HuH-7 (cell line): ENCODE results near the gene SSTR5.
"Not testable (repeated sequence)": the region's sequence is repeated elsewhere in the genome, so short reads cannot be mapped to it uniquely, and the experiment has no call there.

ENCODE experiments used
- DNase-seq: peaks from one replicate; pipeline ENCODE4 v3.0.0; 2011; ENCODE audit warnings: low spot score

The SSTR5 gene

GRCh38 chr16:1072526-1073261 is at the start of gene SSTR5:
TSS of gene SSTR5 (plus strand) at chr16:1072747. CDS start at chr16:1078869, 6,122 bp downstream.
- DNase-seq, result no peak

DNA sequence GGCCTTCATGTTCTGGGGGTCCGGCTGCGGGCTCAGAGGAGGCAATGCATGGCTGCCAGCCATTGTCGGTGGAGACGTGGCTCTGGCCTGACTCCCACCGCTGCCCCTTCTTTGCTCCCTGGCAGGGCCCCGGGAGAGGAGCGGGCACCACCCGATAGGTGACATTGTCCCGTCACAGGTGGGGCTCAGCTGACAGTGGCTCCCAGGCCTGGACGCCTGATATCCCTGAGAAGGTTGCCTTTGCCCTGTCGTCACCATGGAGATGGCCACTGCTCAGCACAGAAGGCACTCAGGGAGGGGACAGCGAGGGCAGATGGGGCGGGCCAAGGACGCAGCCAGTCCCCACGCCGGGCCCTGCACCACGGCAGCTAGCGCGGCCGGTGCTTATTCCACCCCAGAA is 48.4 kb upstream of the SSTR5 start:
- no peak for DNase-seq

DNA sequence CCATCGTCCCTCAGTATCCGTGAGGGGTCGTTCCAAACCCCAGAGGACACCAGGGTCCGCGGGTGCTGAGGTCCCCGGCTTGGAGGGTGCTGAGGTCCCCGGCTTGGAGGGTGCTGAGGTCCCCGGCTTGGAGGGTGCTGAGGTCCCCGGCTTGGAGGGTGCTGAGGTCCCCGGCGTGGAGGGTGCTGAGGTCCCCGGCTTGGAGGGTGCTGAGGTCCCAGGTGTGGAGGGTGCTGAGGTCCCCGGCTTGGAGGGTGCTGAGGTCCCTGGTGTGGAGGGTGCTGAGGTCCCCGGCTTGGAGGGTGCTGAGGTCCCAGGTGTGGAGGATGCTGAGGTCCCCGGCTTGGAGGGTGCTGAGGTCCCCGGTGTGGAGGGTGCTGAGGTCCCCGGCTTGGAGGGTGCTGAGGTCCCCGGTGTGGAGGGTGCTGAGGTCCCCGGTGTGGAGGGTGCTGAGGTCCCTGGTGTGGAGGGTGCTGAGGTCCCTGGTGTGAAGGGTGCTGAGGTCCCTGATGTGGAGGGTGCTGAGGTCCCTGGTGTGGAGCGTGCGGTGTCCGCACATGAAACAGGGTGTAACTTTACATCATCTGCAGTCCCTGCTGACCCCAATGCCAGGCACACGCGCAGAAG is 47.3 kb upstream of the SSTR5 start:
- DNase-seq, result not testable (repeated sequence)

DNA sequence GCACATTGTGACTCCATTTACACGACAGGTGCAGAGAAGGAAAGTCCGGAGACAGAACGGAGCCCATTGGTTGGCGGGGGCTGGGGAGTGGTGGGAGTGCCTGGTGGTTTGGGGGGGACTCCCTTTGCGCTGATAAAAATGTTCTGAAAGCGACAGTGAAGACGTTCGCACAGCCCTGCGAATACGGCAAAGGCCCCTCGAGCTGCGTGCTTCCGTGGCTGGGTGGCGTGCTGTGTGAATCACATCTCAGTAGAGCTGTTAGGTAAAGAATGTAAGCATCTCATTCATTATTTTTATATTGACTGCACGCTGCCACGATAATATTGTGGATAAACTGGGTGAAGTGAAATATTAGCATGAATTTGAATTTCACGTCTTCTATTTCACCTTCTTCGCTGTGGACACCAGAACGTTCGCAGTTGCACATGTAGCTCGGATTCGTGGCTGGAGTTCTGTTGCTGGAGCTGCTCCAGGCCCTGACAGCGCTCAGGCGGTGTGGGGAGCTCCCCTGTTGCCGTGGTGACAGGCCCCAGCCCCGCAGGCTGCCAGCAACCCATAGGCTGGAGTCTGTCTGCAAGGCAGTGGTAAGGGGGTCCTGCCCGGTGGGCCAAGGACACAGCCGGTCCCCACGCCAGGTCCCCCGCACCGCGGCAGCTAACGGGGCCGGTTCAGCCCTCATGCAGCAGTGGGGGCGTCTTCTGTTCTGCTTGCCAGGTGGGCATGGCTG is 46.3 kb upstream of the SSTR5 start:
- DNase-seq, result no peak

- DNase-seq, result no peak
Observed at GRCh38 chr16:1026784-1027500, 45.6 kb upstream of the SSTR5 start.

DNA sequence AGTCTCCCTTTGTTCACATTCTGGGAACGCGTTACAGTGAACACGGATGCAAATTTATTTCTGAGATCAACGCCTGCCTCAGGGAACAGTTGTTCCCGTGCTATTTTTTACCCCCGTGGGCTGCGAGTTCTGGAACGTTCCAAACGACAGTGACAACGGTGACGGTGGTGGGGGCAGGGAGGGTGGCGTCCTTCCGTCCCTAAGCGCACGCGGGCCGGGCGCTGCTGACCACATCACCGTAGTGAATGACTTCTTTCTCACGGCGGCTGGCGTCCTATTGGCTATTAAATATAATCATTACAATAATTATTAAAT is 45.1 kb upstream of the SSTR5 start:
- no peak for DNase-seq

GRCh38 chr16:1028056-1028455 is 44.5 kb upstream of the SSTR5 start:
- DNase-seq, result no peak

- DNase-seq, result no peak
Observed at GRCh38 chr16:1028524-1029258, 43.9 kb upstream of the SSTR5 start.

- no peak for DNase-seq
Observed at GRCh38 chr16:1029259-1029545, 43.3 kb upstream of the SSTR5 start.

DNA sequence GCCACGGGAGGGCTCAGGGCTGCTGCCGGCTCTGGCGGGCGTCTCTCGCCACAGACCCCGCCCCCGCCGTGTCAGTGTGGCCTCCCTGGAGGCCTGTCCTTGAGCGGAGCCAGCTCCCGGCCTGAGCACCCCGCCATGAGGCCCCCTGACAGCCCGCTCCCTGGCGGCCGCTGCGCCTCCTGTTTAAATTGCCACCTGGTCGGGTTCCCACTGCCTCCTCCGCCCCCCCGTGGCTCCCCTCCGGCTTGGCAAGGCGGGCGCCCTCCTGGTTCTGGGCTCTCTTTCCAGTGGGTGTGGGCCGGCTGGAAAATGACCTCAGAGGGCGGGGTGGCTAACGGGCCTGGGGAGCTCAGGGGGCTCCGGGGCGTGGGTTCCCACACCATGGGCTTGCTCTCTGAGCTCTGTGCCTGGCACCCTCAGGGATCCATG is 42.1 kb upstream of the SSTR5 start:
- DNase-seq, result no peak

GRCh38 chr16:1031666-1032065 is 40.9 kb upstream of the SSTR5 start:
- DNase-seq, result no peak

GRCh38 chr16:1032607-1033006 is 39.9 kb upstream of the SSTR5 start:
- no peak for DNase-seq

DNA sequence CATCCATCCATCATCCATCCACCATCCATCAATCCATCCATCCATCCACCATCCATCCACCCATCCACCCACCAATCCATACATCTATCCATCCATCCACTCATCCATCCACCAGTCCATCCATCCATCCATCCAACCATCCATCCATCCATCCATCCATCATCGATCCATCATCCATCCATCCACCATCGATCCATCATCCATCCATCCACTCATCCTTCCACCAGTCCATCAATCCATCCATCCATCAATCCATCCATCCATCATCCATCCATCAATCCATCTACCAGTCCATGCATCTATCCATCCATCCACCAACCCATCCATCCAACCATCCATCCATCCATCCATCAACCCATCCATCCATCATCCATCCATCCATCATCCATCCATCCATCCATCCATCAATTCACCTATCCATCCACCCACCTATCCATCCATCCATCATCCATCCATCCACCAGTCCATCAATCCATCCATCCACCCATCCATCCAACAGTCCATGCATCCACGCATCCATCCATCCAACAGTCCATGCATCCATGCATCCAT is 39.3 kb upstream of the SSTR5 start:
- no peak for DNase-seq

GRCh38 chr16:1034230-1035065 is 38.1 kb upstream of the SSTR5 start:
- DNase-seq, result no peak

- no peak for DNase-seq
Observed at GRCh38 chr16:1035066-1035415, 37.5 kb upstream of the SSTR5 start.

- no peak for DNase-seq
Observed at GRCh38 chr16:1036166-1036565, 36.4 kb upstream of the SSTR5 start.

DNA sequence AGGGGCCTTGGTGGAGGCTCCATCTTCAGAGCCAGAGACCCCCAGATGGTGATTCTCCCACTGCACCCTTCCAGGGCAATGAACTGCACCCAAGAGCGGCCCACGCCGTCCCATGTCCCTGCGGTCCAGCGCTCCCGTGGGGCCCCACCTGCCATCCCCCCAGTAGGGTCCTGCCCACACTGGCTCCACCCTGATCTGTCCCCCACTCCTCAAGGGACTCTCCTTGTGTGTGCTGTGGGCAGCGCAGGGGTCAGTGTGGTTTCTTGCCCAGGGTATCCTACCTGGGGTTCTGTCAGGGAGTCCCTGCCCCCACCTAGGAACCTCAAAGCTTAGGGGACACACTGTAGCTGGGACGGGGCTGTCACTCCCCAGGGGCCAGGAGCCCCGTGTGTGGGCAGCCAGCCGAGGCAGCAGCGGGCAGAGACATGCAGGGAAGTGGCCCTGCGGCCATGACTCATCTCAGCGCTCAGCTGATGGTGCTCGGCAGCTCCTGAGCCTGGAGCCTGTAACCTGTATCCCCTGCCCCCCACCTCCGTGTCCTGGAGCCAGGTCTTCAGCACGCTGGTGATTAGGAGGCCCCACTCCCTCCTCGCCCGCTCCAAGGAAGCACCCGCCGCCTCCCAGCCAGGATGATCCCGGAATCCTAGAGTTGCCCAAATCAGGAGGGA is 35.7 kb upstream of the SSTR5 start:
- no peak for DNase-seq

DNA sequence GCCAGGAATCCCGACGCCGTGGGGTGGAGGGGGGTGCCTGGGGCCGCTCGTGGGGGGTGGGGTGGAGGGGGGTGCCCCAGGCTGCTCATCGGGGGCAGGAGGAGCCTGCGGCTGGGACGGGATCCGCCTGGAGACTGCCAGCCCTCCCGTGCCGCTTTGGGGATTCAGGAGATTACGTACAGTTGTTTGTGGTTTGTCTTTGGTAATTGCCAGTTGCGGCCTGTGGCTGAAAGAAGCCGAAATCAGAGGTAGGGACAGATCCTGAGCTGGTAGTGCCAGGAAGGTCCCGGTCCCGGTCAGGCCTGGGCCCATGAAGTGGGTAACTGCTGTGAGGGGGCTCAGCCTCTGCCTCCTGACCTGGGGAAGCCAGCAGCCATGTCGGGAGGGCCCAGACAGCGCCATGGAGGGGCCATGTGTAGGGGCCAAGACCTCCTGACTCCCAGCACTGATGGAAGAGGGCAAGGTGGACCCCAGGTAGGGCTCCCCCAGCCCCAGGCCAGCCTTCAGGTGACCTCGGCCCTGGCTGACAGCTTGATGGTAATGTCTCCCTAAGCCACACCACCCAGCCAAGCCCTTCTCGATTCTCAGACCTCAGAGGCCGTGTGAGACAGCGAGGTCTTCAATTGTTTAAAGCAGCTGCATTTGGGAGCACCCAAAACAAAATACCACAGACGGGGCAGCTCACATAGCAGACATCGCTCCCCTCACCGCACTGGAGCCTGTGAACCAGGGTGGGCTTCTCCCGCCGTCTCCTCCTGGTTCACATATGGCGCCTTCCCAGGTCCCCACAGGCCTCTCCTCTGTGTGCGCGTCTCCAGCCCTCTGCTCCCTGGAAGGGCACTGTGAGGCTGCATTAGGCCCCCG is 34.9 kb upstream of the SSTR5 start:
- no peak for DNase-seq

GRCh38 chr16:1038932-1039331 is 33.6 kb upstream of the SSTR5 start:
- no peak for DNase-seq

DNA sequence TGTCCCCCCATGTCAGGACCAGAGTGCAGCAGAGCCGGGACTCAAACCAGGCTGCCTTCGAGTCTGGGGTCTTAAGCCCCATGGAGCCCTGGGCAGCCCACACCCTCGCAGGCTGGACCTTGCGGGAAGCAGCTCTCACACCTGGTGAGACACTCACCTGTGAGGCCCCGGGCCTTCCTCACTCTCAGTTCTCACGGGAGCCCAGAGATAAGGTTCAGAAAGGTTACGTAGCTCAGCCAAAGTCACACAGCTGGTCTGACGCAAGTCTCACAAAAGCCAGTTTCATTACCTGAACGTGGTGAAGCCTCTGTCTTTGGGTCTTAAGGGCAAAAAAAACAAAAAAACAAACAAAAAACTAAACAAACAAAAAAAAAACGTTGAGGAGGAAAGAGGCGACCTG is 32.8 kb upstream of the SSTR5 start:
- no peak for DNase-seq
